Karpas-422 (cell line): ENCODE measurements around the gene PTGIR. TPM values are rescaled to one million over a fixed set of nuclear protein-coding genes. Genes with fewer than 3 reads are reported as not detected.

ENCODE experiments used
- DNase-seq: peaks from one replicate; pipeline ENCODE4 v3.0.0-alpha.2; 2015
- H2AFZ ChIP-seq: fragments of 200-600 bp; sonication (generic); 2 replicates; pipeline ENCODE4 v1.6.1; 2014; ENCODE audit warnings: antibody characterized with exemption, low read length, mixed read lengths
- H3K27ac ChIP-seq: fragments of 200-600 bp; sonication (generic); 2 replicates; pipeline ENCODE4 v1.5.1; 2014; ENCODE audit warnings: mild to moderate bottlenecking, low read length, moderate library complexity
- H3K27me3 ChIP-seq: fragments of 200-600 bp; sonication (generic); 2 replicates; pipeline ENCODE4 v1.6.1; 2014; ENCODE audit warnings: low read length, mixed read lengths
- H3K36me3 ChIP-seq: fragments of 200-600 bp; sonication (generic); 2 replicates; pipeline ENCODE4 v1.6.1; 2014; ENCODE audit warnings: low read length, mixed read lengths; ENCODE audit not compliant: insufficient read depth
- H3K4me1 ChIP-seq: fragments of 200-600 bp; sonication (generic); 2 replicates; pipeline ENCODE4 v1.6.1; 2014; ENCODE audit warnings: mild to moderate bottlenecking, low read length, mixed read lengths
- H3K4me2 ChIP-seq: fragments of 200-600 bp; sonication (generic); 2 replicates; pipeline ENCODE4 v1.6.1; 2014; ENCODE audit warnings: low read length, low read depth, mild to moderate bottlenecking; ENCODE audit not compliant: poor library complexity, severe bottlenecking
- H3K4me3 ChIP-seq: fragments of 200-600 bp; sonication (generic); 2 replicates; pipeline ENCODE4 v1.5.1; 2014; ENCODE audit warnings: mild to moderate bottlenecking, antibody characterized with exemption, low read length, mixed read lengths
- H3K79me2 ChIP-seq: fragments of 200-600 bp; sonication (generic); 2 replicates; pipeline ENCODE4 v1.6.1; 2014; ENCODE audit warnings: mild to moderate bottlenecking, low read length, mixed read lengths
- H3K9ac ChIP-seq: fragments of 200-600 bp; sonication (generic); 2 replicates; pipeline ENCODE4 v1.6.0; 2014; ENCODE audit warnings: low read length
- H3K9me2 ChIP-seq: fragments of 200-600 bp; sonication (generic), shearing (Covaris generic); replicated peaks from 2 replicates; pipeline ENCODE4 v1.6.0; 2014; ENCODE audit warnings: mild to moderate bottlenecking, low read length, moderate library complexity; ENCODE audit not compliant: insufficient read depth
- H3K9me3 ChIP-seq: fragments of 300-700, 200-600 bp; sonication (generic); 2 replicates; pipeline ENCODE4 v1.6.1; 2014; ENCODE audit warnings: low read length, mixed read lengths
- H4K20me1 ChIP-seq: fragments of 200-600 bp; sonication (generic); 2 replicates; pipeline ENCODE4 v1.6.1; 2014; ENCODE audit warnings: mild to moderate bottlenecking, antibody characterized with exemption, low read length, low read depth; ENCODE audit not compliant: insufficient read depth
- total RNA-seq: library from RNA; depleted of rRNA; stranded (reverse); fragments of >200 nt; shearing (Covaris generic); gene quantifications from 2 replicates; pipeline ENCODE4 v1.2.3, GENCODE V29; 2014; ENCODE audit warnings: low replicate concordance; rRNA removed

The PTGIR gene
- total RNA-seq, 1 experiment from 2014 or later = not detected

DNA sequence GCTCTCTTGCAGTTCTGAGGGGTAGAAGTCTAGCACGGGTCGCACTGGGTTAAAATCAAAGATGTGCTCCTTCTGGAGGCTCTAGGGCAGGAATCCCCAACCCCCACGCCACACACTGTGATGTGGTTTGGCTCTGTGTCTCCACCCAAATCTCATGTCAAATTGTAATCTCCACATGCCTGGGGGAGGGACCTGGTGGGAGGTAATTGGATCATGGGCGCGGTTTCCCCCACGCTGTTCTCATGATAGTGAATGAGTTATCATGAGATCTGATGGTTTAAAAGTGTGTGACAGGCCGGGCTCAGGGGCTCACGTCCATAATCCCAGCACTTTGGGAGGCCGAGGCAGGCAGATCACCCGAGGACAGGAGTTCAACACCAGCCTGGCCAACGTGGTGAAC lies 50.4 kb downstream of the PTGIR start:
- H3K27me3 ChIP-seq = no peaks in the 10 kb centered on the region
- no peaks in the 10 kb centered on the region; the same call in 1 of the 2 replicates for H3K4me1 ChIP-seq
- no peak overlapping the region for H3K4me3 ChIP-seq
- H3K79me2 ChIP-seq = no peaks in the 10 kb centered on the region
- H3K4me2 ChIP-seq = no peak overlapping the region
- H4K20me1 ChIP-seq = no peaks in the 10 kb centered on the region
- no peak overlapping the region for H3K9ac ChIP-seq
- H3K9me2 ChIP-seq = no peaks in the 10 kb centered on the region
- no peak overlapping the region for H2AFZ ChIP-seq
- no peaks in the 10 kb centered on the region for H3K36me3 ChIP-seq
- H3K9me3 ChIP-seq = no peaks in the 10 kb centered on the region
- no peak for DNase-seq
- no peak overlapping the region for H3K27ac ChIP-seq

DNA sequence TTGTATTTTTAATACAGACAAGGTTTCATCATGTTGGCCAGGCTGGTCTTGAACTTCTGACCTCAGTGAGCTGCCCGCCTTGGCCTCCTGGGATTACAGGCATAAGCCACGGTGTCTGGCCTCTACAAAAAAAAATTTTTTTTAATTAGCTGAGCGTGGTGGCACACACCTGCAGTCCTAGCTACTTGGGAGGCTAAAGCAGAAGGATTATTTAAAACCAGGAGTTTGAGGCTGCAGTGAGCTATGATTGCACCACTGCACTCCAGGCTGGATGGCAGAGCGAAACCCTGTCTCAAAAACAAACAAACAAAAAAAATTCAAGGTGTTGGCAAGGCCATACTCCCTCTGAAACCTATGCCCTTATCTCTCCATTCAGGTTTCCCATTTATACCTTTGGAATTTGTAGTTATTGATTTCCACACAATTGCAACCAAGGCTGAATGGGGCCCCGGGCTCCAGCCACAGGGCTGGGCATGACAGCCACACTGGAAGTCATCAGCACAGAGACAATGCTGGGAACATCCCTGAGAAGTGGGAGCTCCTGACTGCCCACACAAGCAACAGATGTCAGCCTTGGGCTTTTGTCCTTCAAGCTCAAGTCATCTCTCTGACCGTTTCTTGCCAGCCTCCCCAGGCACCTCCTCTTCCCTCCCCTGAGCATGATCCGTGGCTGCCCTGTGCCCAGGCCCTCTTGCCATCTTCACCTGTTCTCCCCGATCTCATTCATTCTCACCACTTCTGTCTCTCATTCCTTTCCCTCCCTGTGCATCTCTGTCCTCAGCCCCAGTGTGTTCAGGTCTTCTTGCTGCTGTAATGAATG lies 51.0 kb downstream of the PTGIR start:
- Histone ChIP-seq H3K36me3 (no peaks in the 10 kb centered on the region), H3K27ac (no peak overlapping the region), H3K9ac (no peak overlapping the region), H3K4me1 (no peaks in the 10 kb centered on the region; the same call in 1 of the 2 replicates), H2AFZ (no peak overlapping the region), H4K20me1 (no peaks in the 10 kb centered on the region), H3K27me3 (no peaks in the 10 kb centered on the region), H3K9me3 (no peaks in the 10 kb centered on the region), H3K79me2 (no peaks in the 10 kb centered on the region), H3K4me3 (no peak overlapping the region), H3K4me2 (no peak overlapping the region), H3K9me2 (no peaks in the 10 kb centered on the region)
- DNase-seq = no peak

DNA sequence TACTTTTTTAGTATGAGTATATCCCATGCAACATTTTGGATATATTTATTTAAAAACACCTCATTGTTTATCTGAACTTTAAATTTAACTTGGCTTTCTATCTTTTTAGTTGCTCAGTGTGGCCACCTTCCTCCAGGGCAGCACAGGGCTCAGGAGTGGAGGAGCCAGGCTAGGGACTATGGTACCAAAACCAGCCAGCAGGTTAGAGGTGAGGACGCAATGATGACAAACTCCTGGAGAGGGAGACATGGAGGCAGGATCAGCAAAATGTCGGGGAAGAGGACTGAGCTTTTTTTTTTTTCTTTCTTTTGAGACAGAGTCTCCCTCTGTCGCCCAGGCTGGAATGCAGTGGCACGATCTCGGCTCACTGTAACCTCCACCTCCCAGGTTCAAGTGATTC lies 53.4 kb downstream of the PTGIR start:
- Histone ChIP-seq H3K27ac (no peak overlapping the region), H3K9me3 (no peaks in the 10 kb centered on the region), H3K79me2 (no peaks in the 10 kb centered on the region), H3K36me3 (no peaks in the 10 kb centered on the region), H4K20me1 (no peaks in the 10 kb centered on the region), H3K27me3 (no peaks in the 10 kb centered on the region), H3K9ac (no peak overlapping the region), H3K4me2 (no peak overlapping the region), H3K4me3 (no peak overlapping the region), H2AFZ (no peak overlapping the region), H3K4me1 (no peaks in the 10 kb centered on the region; the same call in 1 of the 2 replicates), H3K9me2 (no peaks in the 10 kb centered on the region)
- peak; percentile 49 for DNase-seq

Other genes with a start within 250 kb of the PTGIR start
- gene CCDC8, start 211.5 kb downstream of the PTGIR start, total RNA-seq = not detected in 2 replicates
- not detected in 2 replicates for gene PNMA8C, start 196.2 kb downstream of the PTGIR start, total RNA-seq
- gene PNMA8A, start 153.5 kb downstream of the PTGIR start, total RNA-seq = not detected in 2 replicates
- gene PNMA8B, start 129.2 kb downstream of the PTGIR start, total RNA-seq = not detected in 2 replicates
- gene CALM3, start 23.8 kb downstream of the PTGIR start, total RNA-seq = 103 and 122 TPM in 2 replicates
- not detected in 2 replicates for gene GNG8, start 11.1 kb upstream of the PTGIR start, total RNA-seq
- 0.14 and 0.19 TPM in 2 replicates for gene DACT3, start 36.1 kb upstream of the PTGIR start, total RNA-seq
- 20.0 and 34.6 TPM in 2 replicates for gene PRKD2, start 92.0 kb upstream of the PTGIR start, total RNA-seq
- gene FKRP, start 121.0 kb upstream of the PTGIR start, total RNA-seq = 14.6 and 18.4 TPM in 2 replicates
- gene STRN4, start 121.4 kb upstream of the PTGIR start, total RNA-seq = 37.5 and 55.2 TPM in 2 replicates
- gene SLC1A5, start 163.5 kb upstream of the PTGIR start, total RNA-seq = 116 and 189 TPM in 2 replicates
- 63.7 and 85.5 TPM in 2 replicates for gene AP2S1, start 225.8 kb upstream of the PTGIR start, total RNA-seq
- gene ARHGAP35, start 235.9 kb upstream of the PTGIR start, total RNA-seq = 19.7 and 30.4 TPM in 2 replicates